Activated T-cell treated with anti-CD3 and anti-CD28 coated beads, Interleukin-2, amount 50 U/mL, for 1 hour (primary cell): Measurements from ENCODE around the gene KCNJ11.
A peak's percentile ranks its signal among the peaks of the same experiment; 100 is the strongest.

Source experiments
- DNase-seq: peaks from one replicate; pipeline ENCODE4 v3.0.0-alpha.2; 2020

KCNJ11 gene

DNA sequence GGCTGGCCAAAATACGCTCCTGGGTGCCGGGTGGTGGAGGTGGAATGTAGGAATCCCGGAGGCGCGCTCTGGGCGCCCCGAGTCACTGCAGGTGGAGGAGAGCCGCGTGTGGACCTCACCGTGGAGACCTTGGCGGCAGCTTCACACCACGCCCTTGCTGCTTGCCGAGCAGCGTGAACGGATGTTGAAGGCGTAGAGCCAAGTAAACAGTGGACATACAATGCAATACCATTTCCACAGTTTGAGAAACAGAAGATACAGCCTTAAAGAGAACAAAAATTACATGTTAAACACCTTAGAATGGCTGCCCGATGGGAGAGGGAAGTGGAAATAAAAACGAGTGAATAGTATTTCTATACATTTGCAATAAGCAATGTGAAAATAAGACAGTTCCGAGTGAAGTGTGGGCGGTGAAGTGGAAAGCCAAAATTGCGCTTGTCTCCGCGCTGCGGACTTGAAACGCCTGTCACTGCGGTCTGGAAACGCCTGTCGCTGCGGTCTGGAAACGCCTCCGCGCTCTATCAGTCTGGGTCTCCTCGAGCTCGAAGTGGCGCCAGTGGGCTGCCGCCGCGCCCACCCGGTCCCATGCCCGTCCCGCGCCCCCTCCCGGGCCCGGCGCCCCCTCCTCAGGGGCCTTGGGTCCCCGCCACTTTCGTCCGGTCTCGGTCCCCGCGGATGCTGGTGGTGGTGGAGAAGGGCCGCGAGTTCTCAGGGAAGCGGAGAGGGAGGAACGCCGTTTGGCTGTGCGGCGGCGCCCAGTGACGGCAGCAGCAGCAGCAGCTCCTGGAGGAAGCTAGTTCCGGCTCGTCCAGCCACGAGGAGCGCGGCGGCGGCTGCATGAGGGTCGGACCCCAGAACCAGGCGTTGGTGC lies 35.3 kb downstream of the KCNJ11 start:
- peak; percentile 66 for DNase-seq

GRCh38 chr11:17351510-17352176 lies 36.8 kb downstream of the KCNJ11 start, which contains the start of gene NCR3LG1:
TSS of gene NCR3LG1 (plus strand) at chr11:17351800. CDS start at chr11:17351970, 170 bp downstream.
- peak; percentile 73 for DNase-seq

- no peak for DNase-seq
These were observed 37.3 kb downstream of the KCNJ11 start for GRCh38 chr11:17351172-17351509.

DNA sequence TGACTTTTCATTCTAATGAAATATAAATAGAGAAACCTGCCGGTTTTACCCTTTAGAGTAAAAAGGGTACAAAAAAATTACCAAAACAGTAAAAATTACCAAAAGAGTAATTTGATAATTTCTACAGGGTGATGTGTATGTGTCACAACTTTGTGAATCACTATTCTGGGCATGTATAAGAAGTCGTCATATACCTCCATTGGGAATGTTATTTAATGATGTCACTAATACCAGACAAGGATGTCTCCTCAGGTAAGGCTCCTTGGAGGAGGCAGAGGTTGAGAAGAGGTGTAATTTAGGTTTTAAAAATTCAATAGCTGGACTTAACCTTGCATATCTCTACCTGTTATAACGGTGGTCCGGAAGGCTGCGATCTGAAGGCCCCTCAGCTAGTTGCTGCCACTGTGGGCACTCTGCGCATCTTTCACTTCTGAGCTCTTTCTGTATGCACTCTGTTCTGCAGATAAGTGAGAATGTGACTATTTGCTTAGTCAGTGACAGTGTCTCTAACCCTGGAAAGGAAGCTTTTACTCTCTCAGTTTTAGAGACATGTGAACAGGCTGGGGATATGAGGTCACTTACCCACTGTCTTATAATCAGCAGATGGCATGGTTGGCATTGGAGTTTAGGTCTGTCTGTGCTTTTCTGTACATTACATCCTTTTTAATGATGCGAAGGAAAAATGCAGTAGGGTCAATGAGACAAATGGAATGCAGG lies 37.8 kb downstream of the KCNJ11 start:
- no peak for DNase-seq

DNA sequence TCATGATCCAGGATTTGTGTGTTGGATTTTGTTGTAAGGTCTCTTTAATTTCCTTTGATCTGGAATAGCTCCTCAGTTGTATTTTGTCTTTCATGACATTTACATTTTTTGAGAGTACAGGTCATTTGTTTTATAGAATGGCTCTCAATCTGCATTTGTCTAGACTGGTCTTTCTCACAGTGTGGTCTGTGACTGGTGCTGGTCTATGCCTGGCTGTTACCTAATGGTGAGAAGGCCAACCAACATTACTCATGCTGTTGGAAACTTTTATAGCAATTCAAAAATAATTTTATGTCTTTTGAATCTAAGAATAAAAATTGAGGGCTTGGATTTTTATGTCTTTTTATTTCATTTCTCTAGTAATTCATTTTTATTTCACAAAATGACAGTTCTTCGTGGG lies 40.8 kb downstream of the KCNJ11 start:
- DNase-seq = no peak

DNA sequence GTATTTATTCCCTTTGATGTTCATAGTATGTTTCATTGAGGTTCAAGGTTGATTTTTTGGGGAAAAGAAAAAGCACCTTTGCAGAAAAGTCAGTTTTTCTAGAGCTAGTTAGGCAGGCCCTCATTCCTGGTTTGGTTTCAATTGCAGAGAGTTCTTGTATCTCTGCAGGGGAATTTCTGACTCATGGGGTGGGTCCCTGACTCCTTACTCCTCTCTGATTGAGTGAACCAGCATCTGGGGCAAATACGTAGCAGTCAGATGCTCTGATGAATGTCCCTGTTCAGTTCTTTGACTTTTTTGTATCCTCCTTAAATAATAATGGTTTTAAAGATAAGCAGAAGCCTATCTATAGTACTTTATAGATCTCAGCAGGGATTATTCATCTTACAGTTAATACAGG lies 44.6 kb downstream of the KCNJ11 start:
- no peak for DNase-seq

- DNase-seq = no peak
These were observed 45.2 kb downstream of the KCNJ11 start for GRCh38 chr11:17343257-17343656.
